SK-N-SH treated with all-trans-retinoic acid at 6 μM for 48 hours (cell line): Measurements from ENCODE around the gene PCBP3.

Experiments used
- ATAC-seq: fragments of 200-7000 bp; cut with Tn5 transposase; 3 replicates; pipeline ENCODE4 v1.9.1; 2020; ENCODE audit warnings: mild to moderate bottlenecking, moderate library complexity
- CREB5 ChIP-seq: fragments of 250-450 bp; sonication (Bioruptor Pico); IDR thresholded peaks from 2 replicates; pipeline ENCODE4 v1.5.1; 2020; ENCODE audit warnings: low read depth, mild to moderate bottlenecking, moderate library complexity
- CSRNP3 ChIP-seq: fragments of 250-450 bp; sonication (Bioruptor Pico); IDR thresholded peaks from 2 replicates; pipeline ENCODE4 v1.5.1; 2021; ENCODE audit warnings: mild to moderate bottlenecking, moderate library complexity
- ESRRG ChIP-seq: fragments of 250-450 bp; sonication (Bioruptor Pico); IDR thresholded peaks from 2 replicates; pipeline ENCODE4 v1.6.1; 2021; ENCODE audit warnings: mild to moderate bottlenecking
- GLIS3 ChIP-seq: fragments of 250-450 bp; sonication (Bioruptor Pico); IDR thresholded peaks from 2 replicates; pipeline ENCODE4 v1.5.0; 2020; ENCODE audit warnings: mild to moderate bottlenecking, moderate library complexity
- OSR1 ChIP-seq: fragments of 250-450 bp; sonication (Bioruptor Pico); IDR thresholded peaks from 2 replicates; pipeline ENCODE4 v1.8.0; 2022; ENCODE audit warnings: moderate library complexity, mild to moderate bottlenecking, inconsistent platforms
- POU6F1 ChIP-seq: fragments of 250-450 bp; sonication (Bioruptor Pico); IDR thresholded peaks from 2 replicates; pipeline ENCODE4 v1.8.0; 2021; ENCODE audit warnings: low read depth, mild to moderate bottlenecking, moderate library complexity, borderline replicate concordance
- RARB ChIP-seq: fragments of 250-450 bp; sonication (Bioruptor Pico); IDR thresholded peaks from 2 replicates; pipeline ENCODE4 v1.8.0; 2021; ENCODE audit warnings: mild to moderate bottlenecking, moderate library complexity
- TCF4 ChIP-seq: fragments of 250-450 bp; sonication (Bioruptor Pico); IDR thresholded peaks from 2 replicates; pipeline ENCODE4 v1.8.0; 2021; ENCODE audit warnings: mild to moderate bottlenecking, moderate library complexity, borderline replicate concordance
- TSHZ2 ChIP-seq: fragments of 250-450 bp; sonication (Bioruptor Pico); IDR thresholded peaks from 2 replicates; pipeline ENCODE4 v1.5.0; 2020; ENCODE audit warnings: mild to moderate bottlenecking, moderate library complexity
- ZFP3 ChIP-seq: fragments of 250-450 bp; sonication (Bioruptor Pico); IDR thresholded peaks from 2 replicates; pipeline ENCODE4 v1.5.0; 2020; ENCODE audit warnings: mild to moderate bottlenecking, moderate library complexity

Gene PCBP3

GRCh38 chr21:45737485-45738166 lies 94.1 kb downstream of the PCBP3 start:
- no peak for TF ChIP-seq OSR1 (CRISPR knock-in tag)
- no peak for TF ChIP-seq CREB5 (CRISPR knock-in tag)
- no peak for TF ChIP-seq CSRNP3 (CRISPR knock-in tag)
- no peak for ATAC-seq

- TF ChIP-seq CREB5 (CRISPR knock-in tag) (no peak), POU6F1 (no peak)
- TF ChIP-seq, all 23 proteins: peak for 0
- ATAC-seq = no peak
These were observed 95.9 kb downstream of the PCBP3 start for GRCh38 chr21:45739218-45740087.

GRCh38 chr21:45740088-45740440 lies 96.5 kb downstream of the PCBP3 start:
- TF ChIP-seq CREB5 (CRISPR knock-in tag) (no peak), TSHZ2 (CRISPR knock-in tag) (no peak), TCF4 (CRISPR knock-in tag) (no peak), ESRRG (CRISPR knock-in tag) (no peak), GLIS3 (CRISPR knock-in tag) (no peak)
- TF ChIP-seq, all 23 proteins: peak for 0
- ATAC-seq = no peak

GRCh38 chr21:45740491-45741357 lies 97.2 kb downstream of the PCBP3 start:
- no peak for TF ChIP-seq POU6F1
- no peak for TF ChIP-seq ZFP3 (CRISPR knock-in tag)
- no peak for TF ChIP-seq RARB

More at GRCh38 chr21:45740491-45741357, 97.2 kb downstream of the PCBP3 start:
- peak; percentile 60 for ATAC-seq
